Ovary (tissue), 3 donors: Measurements from ENCODE around the gene TBC1D24.

Experiments used
- EP300 ChIP-seq: sonication (generic); formaldehyde crosslinking; IDR thresholded peaks from one replicate; pipeline ENCODE4 v1.6.1; 2017; ENCODE audit warnings: antibody characterized with exemption
- POLR2A ChIP-seq: fragments of 450-650 bp; IDR thresholded peaks from one replicate; pipeline ENCODE4 v1.6.1; 2017; ENCODE audit warnings: antibody characterized with exemption, mild to moderate bottlenecking, moderate library complexity
- TF ChIP-seq, protein P1 (sequence below), 3 donors: fragments of 450-650 bp in 2 of 3; fragments of 200-600 bp in 1 of 3; IDR thresholded peaks; one replicate each; pipeline versions ENCODE4 v1.5.1 to v1.8.0; 2016 to 2022; ENCODE audit warnings: antibody characterized with exemption in 3 of 3, mild to moderate bottlenecking in 1 of 3
- donor health status: DM: no; HTN: no; CAD: no.

DNA sequence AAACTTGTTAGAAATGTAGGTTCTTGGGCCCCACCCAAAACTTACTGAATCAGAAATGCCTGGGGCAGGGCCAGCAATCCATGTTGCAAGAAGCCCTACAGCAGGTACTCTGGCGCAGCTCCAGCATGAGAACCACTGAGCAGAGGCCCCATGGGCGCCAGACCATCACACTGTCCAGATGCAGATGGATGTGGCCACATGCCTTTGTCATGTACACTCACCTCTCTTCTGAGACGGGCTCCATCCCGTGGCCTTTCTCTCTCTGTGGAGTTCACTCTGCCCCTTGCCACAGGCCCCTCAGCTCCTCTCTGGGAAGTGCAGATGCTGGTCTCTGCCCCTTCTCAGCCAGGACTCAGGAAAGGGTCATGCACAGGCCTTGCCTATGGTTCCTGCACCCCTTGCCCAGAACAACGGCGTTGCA, 48.0 kb upstream of the TBC1D24 start:
- TF ChIP-seq, protein P1, sequence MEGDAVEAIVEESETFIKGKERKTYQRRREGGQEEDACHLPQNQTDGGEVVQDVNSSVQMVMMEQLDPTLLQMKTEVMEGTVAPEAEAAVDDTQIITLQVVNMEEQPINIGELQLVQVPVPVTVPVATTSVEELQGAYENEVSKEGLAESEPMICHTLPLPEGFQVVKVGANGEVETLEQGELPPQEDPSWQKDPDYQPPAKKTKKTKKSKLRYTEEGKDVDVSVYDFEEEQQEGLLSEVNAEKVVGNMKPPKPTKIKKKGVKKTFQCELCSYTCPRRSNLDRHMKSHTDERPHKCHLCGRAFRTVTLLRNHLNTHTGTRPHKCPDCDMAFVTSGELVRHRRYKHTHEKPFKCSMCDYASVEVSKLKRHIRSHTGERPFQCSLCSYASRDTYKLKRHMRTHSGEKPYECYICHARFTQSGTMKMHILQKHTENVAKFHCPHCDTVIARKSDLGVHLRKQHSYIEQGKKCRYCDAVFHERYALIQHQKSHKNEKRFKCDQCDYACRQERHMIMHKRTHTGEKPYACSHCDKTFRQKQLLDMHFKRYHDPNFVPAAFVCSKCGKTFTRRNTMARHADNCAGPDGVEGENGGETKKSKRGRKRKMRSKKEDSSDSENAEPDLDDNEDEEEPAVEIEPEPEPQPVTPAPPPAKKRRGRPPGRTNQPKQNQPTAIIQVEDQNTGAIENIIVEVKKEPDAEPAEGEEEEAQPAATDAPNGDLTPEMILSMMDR (IDR thresholded peaks at IDR 0.05): no peak
- TF ChIP-seq EP300 (no peak), POLR2A (no peak)
